Measurements from ENCODE around the gene SPSB3. TPM values are rescaled to one million over a fixed set of nuclear protein-coding genes. Genes with fewer than 3 reads are reported as not detected.

SPSB3 gene
- total and polyA plus RNA-seq, 2 experiments from 2014 or later: 27.1 to 34.7 TPM

GRCh38 chr16:1754204-1754603, 28.2 kb downstream of the SPSB3 start:
- Histone ChIP-seq H3K27ac (ENCODE audit: low read depth) (no peak overlapping the region), H3K4me3 (no peak overlapping the region), H3K4me2 (no peak overlapping the region), H3K36me3 (ENCODE audit: insufficient read depth) (no peaks in the 10 kb centered on the region; the same call in 1 of the 2 replicates), H3F3A (replicated peaks; ENCODE audit: low read depth) (no peaks in the 10 kb centered on the region), H3K9me2 (ENCODE audit: insufficient read depth) (no peaks in the 10 kb centered on the region), H3K79me2 (replicated peaks; ENCODE audit: insufficient read depth) (no peaks in the 10 kb centered on the region), H4K20me1 (replicated peaks; ENCODE audit: insufficient read depth) (no peaks in the 10 kb centered on the region), H3K4me1 (ENCODE audit: insufficient read depth) (no peaks in the 10 kb centered on the region), H2AFZ (no peak overlapping the region), H3K27me3 (ENCODE audit: insufficient read depth) (no peaks in the 10 kb centered on the region)
- H3K36me3 Mint-ChIP-seq (ENCODE audit: low read depth): peaks cover 11% of the 10 kb centered on the region
- no peaks in the 10 kb centered on the region for H3K4me1 Mint-ChIP-seq
- H3K27ac Mint-ChIP-seq: no peak overlapping the region
- TF ChIP-seq REST (IDR thresholded peaks at IDR 0.05; ENCODE audit: unreplicated experiment) (no peak), CTCF (conservative IDR thresholded peaks at IDR 0.05; ENCODE audit: low read depth in 2 of 2) (no peak), EZH2 (IDR thresholded peaks at IDR 0.05; ENCODE audit: low read depth, unreplicated experiment) (no peak)
- H3K27me3 Mint-ChIP-seq (ENCODE audit: insufficient read depth, low read depth, poor library complexity): peaks cover 12% of the 10 kb centered on the region
- no peaks in the 10 kb centered on the region; the same call in 2 of the 3 replicates for H3K9me3 Mint-ChIP-seq
- no peak for DNase-seq (ENCODE audit: low spot score)
- no peak for ATAC-seq
- H3K4me3 Mint-ChIP-seq: no peak overlapping the region

- Histone ChIP-seq H3K4me2 (no peak overlapping the region), H3K4me3 (no peak overlapping the region), H3F3A (replicated peaks; ENCODE audit: low read depth) (no peaks in the 10 kb centered on the region), H3K79me2 (replicated peaks; ENCODE audit: insufficient read depth) (no peaks in the 10 kb centered on the region), H4K20me1 (replicated peaks; ENCODE audit: insufficient read depth) (no peaks in the 10 kb centered on the region), H3K4me1 (ENCODE audit: insufficient read depth) (no peaks in the 10 kb centered on the region), H3K27me3 (ENCODE audit: insufficient read depth) (no peaks in the 10 kb centered on the region), H3K27ac (ENCODE audit: low read depth) (no peak overlapping the region), H2AFZ (no peak overlapping the region), H3K36me3 (ENCODE audit: insufficient read depth) (no peaks in the 10 kb centered on the region; the same call in 1 of the 2 replicates), H3K9me2 (ENCODE audit: insufficient read depth) (no peaks in the 10 kb centered on the region)
- Mint-ChIP-seq H3K27me3 (ENCODE audit: insufficient read depth, low read depth, poor library complexity) (peaks cover 9% of the 10 kb centered on the region), H3K4me1 (no peaks in the 10 kb centered on the region), H3K27ac (no peak overlapping the region), H3K9me3 (no peaks in the 10 kb centered on the region; the same call in 2 of the 3 replicates), H3K36me3 (ENCODE audit: low read depth) (peaks cover 18% of the 10 kb centered on the region), H3K4me3 (no peak overlapping the region)
- ATAC-seq: no peak
- DNase-seq (ENCODE audit: low spot score): no peak
- TF ChIP-seq CREB1 (CRISPR knock-in tag; IDR thresholded peaks at IDR 0.05; ENCODE audit: low read depth) (no peak), EZH2 (IDR thresholded peaks at IDR 0.05; ENCODE audit: low read depth, unreplicated experiment) (no peak), CTCF (conservative IDR thresholded peaks at IDR 0.05; ENCODE audit: low read depth in 2 of 2) (no peak), ZNF114 (CRISPR knock-in tag; IDR thresholded peaks at IDR 0.05) (no peak), POLR2AphosphoS5 (IDR thresholded peaks at IDR 0.05; ENCODE audit: low read depth) (no peak), REST (IDR thresholded peaks at IDR 0.05; ENCODE audit: unreplicated experiment) (no peak), ETS1 (IDR thresholded peaks at IDR 0.05) (no peak), JUNB (IDR thresholded peaks at IDR 0.05; ENCODE audit: unreplicated experiment) (no peak), STAT1 (IDR thresholded peaks at IDR 0.05; ENCODE audit: unreplicated experiment) (no peak), NANOG (IDR thresholded peaks at IDR 0.05; ENCODE audit: borderline replicate concordance) (no peak), EZH2phosphoT487 (IDR thresholded peaks at IDR 0.05; ENCODE audit: unreplicated experiment) (no peak), ZNF331 (CRISPR knock-in tag; IDR thresholded peaks at IDR 0.05; ENCODE audit: low read depth) (no peak)
Measured at GRCh38 chr16:1752853-1753252, 29.5 kb downstream of the SPSB3 start.

Measured in GM23338 (cell line).